ENCODE measurements around the gene SIL1.
"Not testable (repeated sequence)": the region's sequence is repeated elsewhere in the genome, so short reads cannot be mapped to it uniquely, and the experiment has no call there.

Gene SIL1

DNA sequence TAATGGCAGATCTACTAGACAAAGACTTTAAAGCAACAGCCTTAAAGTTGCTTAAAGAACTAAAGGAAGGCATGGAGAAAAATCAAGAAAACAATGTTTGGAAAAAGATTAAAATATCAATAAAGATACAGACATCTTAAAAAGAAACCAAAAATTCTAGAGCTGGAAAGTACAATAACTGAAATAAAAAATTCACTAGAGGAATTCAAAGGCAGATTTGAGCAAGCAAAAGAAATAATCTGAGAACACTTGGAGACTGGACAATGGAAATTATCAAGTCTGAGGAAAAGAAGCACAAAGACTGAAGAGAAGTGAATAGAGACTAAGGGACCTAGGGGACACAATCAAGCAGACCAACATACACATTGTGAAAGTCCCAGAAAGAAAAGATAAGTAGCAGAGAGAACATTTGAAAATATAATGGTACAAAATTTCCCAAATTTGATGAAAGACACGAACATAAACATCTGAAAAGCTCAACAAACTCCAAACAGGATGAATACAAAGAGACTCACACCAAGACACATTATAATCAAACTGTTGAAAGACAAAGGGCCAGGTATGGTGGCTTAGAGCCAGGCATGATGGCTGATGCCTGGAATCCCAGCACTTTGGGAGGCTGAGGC is 26.3 kb downstream of the SIL1 start:
- DNase-seq: no peak

GRCh38 chr5:139167952-139168720 is 30.0 kb downstream of the SIL1 start:
- no peak for DNase-seq

GRCh38 chr5:139167533-139167932 is 30.6 kb downstream of the SIL1 start:
- DNase-seq: no peak

DNA sequence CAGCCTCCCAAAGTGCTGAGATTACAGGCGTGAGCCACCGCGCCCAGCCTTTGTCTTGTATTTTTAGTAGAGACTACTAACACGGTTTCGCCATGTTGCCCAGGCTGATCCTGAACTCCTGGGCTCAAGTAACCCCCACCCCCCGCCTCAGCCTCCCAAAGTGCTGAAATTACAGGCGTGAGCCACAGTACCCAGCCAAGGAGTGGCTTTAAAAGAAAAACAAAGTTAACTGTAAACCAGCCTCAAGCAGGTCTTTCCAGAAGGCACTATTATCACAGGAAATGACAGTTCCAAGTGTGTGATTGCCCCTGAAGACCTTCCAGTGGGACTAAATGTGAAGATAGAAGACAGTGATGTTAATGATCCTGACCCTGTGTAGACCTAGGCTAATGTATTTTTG is 31.1 kb downstream of the SIL1 start:
- no peak for DNase-seq

DNA sequence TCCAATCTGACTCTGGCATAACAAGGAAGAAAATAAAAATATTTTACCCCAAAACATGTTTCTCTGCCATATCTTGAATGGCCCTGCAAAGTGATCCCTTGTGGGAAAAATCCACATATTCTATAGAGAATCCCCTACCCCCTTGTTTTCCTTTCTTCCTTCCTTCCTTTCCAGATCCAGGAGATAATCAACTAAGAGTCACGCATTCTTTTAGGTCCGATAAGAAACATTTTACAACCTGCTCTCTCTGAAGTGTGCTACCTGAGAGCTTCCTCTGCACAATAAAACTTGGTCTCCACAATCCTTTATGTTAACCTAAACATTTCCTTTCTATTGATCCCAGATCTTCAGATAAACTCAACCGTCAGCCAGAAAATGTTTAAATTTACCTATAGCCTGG is 33.3 kb downstream of the SIL1 start:
- DNase-seq: not testable (repeated sequence)

DNA sequence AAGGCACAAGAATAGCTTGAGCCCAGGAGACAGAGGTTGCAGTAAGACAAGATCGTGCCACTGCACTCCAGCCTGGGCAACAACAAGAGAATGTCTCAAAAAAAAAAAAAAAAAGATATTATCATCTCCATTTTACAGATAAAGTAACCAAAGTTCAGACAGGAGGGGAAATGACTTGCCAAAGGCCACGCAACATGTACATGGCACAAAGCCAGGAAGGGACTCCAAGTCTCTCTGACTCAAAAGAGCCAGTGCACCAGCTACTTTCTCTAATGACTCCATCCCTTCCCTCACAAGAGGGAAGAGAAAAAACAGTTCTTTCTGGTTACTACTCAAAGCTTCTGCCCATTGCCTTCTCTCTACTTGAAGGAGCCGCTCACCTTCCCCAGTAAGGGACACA is 34.1 kb downstream of the SIL1 start:
- DNase-seq: peak; percentile 14 to 28

- DNase-seq: no peak
Observed at GRCh38 chr5:139162448-139162847, 35.7 kb downstream of the SIL1 start.

DNA sequence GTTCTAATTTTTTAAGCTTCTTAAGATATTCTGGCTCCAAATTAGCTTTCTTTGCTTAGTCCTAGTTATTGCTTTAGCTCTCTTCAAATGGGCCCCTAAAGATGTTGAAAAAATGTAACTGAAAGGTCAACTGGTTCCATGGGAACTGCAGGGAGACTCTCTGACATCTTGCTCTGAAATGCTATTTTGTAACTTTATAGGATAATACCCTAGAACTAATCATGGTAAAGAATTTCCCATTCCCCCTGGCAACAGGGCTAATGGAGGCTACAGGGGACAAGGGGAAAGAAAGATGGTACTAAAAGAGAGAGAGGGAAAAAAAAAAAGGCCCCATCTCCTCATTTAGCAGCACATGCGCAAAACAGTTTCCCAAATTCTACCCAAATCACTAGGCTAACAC is 39.4 kb downstream of the SIL1 start:
- DNase-seq: no peak

GRCh38 chr5:139157556-139157955 is 40.6 kb downstream of the SIL1 start:
- no peak for DNase-seq

DNA sequence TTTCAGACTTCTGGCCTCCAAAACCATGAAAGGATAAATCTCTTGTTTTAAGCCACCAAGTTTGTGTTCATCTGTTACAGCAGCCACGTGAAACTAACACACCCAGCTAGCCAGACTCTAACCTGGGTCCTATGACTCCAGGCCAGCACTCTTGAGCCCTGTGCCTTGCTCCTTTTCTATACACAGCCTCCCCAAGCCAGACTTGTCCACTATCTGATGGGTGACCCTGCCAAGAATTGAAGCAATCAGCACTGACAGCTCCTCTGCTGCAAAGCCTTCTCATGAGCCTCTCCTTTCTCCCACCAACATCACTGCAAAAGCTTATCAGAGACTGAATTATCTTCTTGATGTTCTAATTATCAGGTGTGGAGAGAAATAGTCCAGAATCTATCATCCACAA is 41.4 kb downstream of the SIL1 start:
- no peak for DNase-seq

DNA sequence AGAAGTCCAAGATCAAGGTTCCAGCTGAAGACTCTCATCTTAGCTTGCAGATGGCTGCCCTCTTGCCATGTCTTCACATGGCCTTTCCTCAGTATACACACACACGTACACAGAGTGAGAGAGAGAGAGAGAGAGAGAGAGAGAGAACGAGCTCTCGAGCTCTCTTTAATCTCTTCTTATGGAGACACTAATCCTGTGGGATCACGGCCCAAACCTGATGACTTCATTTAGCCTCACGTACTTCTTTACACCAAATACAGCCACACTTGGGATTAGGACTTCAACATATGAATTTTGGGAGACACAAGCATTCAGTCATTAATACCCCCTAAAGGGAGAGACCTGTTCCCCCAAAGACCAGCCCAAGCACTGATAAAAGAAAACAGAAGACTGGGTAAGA is 42.8 kb downstream of the SIL1 start:
- no peak for DNase-seq

DNA sequence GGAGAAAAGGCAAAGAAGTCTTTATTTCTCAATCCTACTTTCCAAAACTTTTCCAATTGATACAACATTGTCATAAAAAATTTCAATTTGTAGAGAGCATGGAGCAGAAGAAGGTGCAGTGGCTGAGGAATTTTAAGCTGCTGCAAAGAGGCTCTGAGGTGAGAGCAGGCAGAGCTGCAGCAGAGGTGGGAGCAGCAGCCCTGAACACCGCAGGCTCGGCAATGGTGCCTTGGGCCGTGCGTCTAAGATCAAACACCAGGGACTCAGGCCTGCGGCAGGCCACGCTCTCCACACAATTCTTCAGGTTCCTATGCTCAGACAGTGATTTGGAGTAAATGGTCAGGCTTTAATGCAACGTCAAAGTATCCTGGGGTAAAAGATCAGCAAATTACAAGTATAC is 46.3 kb downstream of the SIL1 start:
- DNase-seq: no peak

- no peak for DNase-seq
Observed at GRCh38 chr5:139150367-139150999, 47.7 kb downstream of the SIL1 start.

DNA sequence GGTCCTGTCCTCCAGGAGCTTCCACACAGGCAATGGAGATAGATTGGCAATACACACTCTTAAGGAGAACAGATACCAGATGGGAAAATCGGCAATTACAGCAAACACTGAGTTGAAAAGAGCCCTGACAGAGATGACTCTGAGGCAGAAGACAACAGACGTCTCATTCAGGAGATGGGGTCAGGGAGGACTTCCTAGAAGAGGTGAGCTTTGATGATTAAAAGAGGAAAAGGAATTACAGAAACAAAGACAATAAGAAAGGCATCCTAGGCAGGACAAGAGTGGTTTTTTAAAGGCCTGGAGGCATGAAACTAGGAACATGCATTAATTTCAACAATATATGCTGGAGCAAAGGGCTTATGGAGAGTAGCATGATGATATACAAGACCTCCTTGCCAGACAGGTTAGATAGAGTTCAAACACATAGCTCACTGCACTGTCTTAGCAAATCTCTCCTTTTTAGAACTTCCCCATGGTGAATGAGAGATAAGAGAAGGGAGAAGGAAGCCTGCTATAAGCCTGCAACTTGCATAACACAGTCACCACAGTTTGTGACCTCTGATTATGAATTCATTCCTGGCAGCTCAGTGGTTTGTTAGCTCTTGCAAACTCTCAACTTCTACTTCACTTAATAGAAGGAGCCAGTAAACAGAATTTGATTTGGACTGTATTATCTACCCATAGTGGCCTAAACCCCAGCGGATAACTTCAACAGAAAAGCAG is 48.5 kb downstream of the SIL1 start:
- DNase-seq: peak; percentile 86 to 92

DNA sequence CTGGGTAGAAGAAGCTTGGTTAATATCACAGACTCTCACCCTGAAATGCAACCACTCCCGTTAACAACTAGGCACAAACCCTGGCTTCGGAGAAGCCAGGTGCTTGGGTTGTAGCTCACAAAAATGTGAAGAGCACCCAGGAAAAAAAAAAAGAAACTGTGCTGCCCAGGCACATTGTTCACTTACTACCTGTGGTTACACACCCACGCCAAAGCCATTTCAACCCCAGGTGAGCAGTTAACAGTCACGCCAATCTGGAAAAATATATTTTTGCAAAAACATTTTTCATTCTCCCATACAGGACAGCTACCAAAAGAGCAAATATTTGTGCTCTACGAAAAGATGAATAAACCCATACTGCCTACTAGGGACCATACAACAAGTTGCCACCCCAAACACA is 49.2 kb downstream of the SIL1 start:
- no peak for DNase-seq

DNA sequence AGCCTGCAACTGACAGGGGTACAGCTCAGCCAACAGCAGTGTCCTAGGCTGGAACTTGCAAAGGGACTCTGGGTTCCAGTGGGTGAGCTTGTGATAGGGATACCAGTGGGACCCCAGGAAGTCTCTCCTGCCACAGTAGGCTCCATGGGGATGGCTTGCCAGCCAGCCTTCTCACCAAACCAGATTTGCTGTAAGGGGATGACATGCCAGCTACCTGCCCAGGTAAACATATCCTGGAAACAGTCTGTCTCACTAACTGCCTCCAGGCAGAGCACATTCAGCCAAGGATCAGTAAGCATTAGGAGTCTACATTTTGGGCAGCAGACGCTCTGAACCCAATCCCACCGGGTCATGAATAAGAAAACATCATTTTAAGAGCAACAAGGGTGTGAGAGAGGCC is 49.9 kb downstream of the SIL1 start:
- no peak for DNase-seq

DNA sequence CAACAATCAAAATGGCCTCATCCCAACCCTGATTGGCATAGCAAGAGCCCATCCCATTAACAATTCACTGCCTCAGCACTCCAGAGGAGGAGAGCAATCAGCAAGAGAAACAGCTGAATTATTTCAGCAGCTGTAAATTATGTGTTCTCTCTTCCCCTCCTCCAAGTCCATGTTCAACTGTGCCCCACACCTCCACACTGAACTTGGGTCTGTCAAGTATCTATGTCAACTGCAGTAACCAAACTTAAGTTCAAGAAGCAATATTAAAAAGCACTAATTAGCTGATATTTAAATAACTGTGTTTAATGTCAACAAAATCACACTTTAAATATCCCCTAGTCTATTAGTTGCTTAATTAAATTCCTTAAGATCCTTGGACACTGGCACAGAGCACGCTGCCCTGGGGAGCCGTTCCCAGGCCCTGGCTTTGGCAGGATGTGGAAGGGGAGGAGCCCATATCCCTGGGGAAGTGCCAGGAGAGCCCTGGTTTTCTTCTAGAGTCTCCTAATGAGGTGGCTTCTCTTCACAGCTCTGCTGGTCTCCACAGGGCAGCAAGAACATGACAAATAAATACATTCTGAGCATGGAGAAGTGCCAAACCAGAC is 50.6 kb downstream of the SIL1 start:
- DNase-seq: no peak

DNA sequence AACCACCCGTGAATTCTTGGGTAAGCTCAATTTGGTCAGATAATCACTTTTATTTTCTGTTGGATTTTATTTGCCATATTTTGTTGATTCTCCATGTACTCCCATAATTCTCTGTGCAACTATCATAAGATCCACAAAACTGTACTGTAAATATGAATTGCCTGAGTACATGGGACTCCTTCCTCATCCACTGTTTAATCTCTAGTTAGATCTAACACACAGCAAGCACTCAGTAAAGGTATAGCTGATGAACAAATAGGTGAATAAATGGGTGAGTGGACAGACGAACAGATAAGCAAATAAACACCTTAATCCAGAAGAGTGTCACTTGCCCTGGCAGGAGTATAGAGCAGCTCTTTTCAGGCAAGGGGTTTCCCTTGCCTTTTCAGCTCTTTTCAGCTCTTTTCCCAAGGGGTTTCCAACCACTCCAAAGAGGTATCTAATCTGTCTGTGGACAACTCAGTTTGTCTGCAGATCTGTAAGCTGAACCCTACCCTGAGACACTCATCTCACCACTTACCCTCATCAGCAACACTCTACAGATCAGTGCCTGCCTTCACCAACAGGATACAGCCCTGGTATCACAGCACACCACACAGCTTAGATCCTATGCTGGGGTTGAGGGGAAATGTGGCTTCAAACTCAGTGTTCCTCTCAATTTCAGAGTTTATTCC is 51.2 kb downstream of the SIL1 start:
- no peak for DNase-seq

DNA sequence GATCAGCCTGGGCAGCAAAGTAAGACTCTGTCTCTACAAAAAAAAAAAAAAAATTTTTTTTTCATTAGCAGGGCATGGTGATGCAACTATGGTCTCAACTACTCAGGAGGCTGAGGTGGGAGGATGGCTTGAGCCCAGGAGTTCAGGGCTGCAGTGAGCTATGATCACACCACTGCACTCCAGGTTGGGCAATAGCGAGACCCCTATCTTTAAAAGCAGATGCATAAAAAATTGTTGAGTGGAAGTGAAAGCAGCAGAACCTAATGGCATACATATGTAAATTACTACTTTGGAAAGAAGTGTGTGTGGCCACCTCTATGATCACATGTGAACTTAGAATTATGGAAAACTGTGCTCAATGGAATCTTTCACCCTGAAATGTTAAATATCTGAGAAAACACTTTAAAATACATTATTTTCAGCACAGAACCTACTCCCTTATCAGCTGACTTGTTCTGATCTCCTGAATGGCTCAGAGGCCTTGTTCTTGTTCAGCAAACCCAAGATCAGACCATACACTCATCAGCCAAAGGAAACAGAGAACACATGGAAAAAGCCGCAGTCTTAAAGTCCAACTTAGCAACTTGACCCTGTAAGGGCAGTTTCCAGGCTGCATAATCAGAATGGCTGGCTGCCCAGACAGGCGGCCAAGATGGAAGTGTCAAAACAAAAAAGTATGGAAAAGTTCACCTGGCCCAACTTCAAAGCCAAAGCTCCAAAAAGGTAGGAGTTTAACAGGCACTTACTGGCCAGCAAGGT is 56.5 kb downstream of the SIL1 start:
- no peak for DNase-seq

DNA sequence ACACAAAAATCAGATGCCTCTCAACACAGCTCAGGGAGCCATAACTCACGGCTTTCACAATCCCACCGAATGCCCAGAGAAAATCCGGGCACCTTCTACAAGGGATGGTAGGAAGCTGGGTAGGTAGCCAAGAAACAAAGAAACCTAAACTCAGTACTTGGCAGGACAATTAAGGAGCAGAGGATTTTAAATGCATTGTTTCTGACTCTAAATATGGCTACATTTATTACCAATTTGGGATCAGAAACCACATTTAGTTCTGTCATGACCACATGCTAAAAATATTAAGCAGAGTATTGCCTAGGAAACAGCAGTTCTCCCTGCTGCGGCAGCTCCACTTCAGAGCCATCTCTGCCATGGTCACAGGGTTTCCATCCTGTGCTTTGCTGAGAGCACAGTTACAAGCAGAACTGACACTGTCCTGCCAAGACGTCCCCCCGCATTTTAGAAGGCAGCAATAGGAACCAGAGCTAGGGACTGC is 57.5 kb downstream of the SIL1 start:
- no peak for DNase-seq

- no peak for DNase-seq
Observed at GRCh38 chr5:139138809-139139208, 59.4 kb downstream of the SIL1 start.

DNA sequence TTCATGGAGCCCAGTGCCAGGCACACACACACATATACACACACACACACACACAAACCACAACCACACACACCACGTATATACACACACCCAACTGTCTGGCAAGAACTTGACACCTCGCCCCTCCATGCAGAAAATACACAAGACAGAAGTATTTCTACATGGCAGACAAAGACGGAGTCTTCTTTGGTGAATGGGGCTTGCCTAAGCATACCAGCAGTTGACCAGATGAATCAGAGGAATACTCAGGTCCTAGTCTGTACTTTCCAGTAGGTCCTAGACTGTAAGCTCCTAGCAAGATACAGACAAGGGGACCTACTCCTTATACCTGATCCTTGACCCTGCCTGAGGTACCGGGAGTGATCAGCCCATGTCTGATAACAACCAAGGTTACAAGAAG is 60.1 kb downstream of the SIL1 start:
- DNase-seq: no peak

Measured in AML-193 (cell line).